Body of pancreas (tissue), 4 donors: ENCODE data around the gene CD24.

ENCODE experiments used
- POLR2A ChIP-seq, 3 donors: fragments of 450-650 bp; IDR thresholded peaks; one replicate each; pipeline ENCODE4 v1.6.1; 2016; ENCODE audit warnings: antibody characterized with exemption in 3 of 3, mild to moderate bottlenecking in 2 of 3
- TF ChIP-seq, protein P1 (sequence below), 7 experiments: fragments of 450-650 bp in 4 of 7; fragments of 200-600 bp in 3 of 7; sonication (generic) in 3 of 7; IDR thresholded peaks; one replicate each; pipeline ENCODE4 v1.5.1; 2016 to 2019; ENCODE audit warnings: antibody characterized with exemption in 7 of 7

DNA sequence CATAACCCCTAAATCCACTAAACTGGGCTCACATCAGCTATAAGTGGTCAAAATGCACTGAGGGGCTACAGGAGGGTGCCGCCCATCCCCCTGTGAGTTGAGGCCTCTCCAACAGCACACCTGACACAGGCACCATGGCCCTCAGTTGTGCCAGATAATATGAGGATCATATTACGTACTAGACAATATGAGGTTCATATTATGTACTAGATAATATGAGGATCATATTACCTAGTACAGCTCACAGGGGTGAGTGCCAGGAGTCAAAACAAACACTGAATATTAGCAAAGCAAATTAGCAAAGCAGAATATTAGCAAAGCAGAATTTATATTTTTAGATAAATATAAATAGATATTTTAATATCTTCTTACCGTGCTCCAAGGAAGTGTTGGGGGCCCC lies 35.3 kb downstream of the CD24 start:
- TF ChIP-seq, protein P1, sequence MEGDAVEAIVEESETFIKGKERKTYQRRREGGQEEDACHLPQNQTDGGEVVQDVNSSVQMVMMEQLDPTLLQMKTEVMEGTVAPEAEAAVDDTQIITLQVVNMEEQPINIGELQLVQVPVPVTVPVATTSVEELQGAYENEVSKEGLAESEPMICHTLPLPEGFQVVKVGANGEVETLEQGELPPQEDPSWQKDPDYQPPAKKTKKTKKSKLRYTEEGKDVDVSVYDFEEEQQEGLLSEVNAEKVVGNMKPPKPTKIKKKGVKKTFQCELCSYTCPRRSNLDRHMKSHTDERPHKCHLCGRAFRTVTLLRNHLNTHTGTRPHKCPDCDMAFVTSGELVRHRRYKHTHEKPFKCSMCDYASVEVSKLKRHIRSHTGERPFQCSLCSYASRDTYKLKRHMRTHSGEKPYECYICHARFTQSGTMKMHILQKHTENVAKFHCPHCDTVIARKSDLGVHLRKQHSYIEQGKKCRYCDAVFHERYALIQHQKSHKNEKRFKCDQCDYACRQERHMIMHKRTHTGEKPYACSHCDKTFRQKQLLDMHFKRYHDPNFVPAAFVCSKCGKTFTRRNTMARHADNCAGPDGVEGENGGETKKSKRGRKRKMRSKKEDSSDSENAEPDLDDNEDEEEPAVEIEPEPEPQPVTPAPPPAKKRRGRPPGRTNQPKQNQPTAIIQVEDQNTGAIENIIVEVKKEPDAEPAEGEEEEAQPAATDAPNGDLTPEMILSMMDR (IDR thresholded peaks at IDR 0.05): no peak
- no peak for TF ChIP-seq POLR2A (IDR thresholded peaks at IDR 0.05)
